ENCODE measurements around the gene TCEA2.

The TCEA2 gene

DNA sequence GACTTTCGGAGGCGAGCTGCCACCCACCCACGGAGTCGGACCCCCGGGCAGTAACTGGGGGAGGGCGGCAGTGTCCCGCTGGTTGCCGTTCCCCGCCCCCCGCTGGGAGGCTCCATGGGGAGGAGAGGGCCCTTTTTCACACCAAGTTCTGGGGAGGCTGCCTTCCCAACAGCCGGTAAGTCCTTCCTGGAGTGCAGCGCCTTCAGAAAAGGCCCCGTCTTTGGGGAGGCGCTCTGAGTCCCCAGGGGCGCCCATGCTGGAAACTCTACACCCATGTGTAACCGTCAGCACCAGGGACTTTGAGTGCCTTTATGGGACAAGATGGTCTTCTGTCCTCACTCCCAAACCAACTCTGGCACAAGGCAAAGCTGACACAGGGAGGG, 13.1 kb upstream of the TCEA2 start:
- no peak for DNase-seq

DNA sequence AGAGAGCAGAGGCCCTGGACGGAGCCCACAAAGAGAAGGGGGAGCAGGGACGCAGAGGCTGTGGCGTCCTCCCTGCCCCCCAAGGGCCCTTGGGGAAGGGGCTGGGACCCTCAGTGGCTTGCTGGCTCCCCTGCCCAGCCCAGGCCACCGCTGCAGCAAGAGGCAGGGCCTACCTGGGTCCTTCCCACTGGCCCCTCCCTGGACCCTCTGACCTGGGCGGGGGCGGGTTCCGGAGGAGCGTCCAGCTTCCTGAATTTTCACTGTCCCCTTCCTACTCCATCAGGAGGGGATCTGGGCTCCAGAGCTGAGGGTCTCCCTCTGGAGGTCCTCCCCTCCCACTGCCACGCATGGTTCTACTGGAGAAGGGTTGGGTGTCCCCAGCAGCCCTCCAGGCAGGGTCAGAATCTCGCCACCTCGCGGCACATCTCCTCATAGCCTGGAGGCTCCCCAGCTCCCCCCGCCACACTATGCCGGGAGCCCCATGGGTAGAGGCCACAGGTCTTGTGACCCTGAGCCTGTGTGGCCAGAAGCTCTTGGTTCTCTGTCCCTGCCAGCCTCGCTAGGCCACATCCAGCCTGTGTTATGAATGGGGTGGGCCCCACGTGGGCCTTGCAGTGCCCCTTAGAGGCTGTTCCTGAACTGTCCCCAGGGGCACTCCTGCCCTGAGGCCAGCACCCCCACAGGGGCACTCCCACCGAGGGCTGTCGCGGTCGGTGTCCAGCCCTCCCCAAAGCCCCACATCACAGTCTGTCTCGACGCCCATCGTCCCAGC, 12.6 kb upstream of the TCEA2 start:
- no peak for DNase-seq

DNA sequence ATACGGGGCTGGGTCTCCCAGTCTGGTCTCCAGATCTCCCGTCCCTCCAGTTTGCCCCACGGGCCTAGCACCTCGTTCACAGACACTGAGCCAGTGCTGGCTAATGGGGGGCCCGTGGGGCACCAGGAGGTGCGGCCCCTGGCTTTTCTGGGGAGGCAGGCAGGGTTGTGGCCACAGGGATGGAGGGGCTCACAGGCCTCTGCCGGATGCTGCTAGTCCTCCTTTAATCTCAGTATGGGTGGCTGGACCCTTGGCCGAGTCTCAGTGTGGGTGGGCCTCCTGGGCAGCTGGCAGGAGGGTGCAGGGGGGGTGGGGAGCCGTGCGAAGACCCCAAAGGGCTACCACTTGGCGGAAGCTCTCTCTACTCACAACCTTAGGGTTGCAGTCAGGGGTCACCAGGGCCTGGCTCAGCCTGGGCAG, 12.0 kb upstream of the TCEA2 start:
- no peak for DNase-seq

DNA sequence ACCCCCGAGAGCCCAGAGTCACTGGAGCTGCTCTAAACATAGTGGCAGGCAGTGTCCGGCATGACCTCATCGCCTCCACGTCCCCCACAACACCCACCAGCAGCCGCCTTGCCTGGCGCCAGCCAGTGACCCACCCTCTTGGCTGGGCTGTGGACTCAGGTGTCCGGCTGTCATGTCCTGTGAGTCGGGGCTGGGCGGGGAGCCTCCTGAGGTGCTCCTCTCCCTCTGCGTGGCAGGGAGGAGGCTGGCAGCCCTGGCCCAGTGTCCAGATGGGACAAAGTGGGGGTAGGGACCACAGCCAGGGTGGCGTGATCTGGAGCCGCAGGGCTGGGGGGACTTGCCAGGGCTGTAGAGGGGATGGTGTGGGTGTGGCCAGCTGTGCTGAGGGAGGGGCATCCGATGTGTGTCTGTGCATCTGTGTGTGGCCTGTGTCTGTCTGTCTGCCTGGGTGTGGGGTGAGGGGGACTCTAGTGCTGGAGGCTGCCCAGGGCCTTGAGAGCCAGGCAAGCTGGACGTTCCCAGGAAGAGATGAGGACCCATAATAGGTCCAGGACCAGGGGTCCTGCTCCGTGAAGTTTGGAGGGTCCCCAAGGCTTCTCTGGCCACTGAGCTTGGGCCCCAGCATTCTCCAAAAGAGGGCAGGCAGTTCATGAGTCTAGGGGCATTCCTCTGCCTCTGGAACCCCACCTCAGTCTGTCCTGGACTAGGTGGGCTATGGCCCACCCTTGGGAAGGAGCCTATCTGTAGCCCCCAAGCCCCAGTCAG, 11.3 kb upstream of the TCEA2 start:
- no peak for DNase-seq

DNA sequence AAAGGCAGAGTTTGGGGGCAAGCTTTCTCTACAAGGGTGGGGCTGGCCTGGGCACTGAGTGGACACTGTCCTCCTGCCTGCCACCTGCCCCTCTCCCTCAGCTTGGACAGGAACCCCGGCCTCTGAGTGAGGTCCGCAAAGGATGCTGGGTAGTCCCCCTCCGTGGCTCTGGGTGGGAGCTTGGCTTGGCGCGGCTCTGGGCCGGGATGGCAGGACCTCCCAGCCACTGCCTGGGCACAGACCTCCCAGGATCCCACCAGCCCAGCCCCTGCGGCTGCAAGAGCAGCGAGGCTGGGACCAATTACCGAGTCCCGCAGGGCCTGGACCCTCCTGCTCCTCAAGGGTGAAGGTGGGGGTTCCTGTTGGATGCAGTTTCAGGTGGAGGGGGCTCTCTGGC, 10.7 kb upstream of the TCEA2 start:
- DNase-seq: no peak

DNA sequence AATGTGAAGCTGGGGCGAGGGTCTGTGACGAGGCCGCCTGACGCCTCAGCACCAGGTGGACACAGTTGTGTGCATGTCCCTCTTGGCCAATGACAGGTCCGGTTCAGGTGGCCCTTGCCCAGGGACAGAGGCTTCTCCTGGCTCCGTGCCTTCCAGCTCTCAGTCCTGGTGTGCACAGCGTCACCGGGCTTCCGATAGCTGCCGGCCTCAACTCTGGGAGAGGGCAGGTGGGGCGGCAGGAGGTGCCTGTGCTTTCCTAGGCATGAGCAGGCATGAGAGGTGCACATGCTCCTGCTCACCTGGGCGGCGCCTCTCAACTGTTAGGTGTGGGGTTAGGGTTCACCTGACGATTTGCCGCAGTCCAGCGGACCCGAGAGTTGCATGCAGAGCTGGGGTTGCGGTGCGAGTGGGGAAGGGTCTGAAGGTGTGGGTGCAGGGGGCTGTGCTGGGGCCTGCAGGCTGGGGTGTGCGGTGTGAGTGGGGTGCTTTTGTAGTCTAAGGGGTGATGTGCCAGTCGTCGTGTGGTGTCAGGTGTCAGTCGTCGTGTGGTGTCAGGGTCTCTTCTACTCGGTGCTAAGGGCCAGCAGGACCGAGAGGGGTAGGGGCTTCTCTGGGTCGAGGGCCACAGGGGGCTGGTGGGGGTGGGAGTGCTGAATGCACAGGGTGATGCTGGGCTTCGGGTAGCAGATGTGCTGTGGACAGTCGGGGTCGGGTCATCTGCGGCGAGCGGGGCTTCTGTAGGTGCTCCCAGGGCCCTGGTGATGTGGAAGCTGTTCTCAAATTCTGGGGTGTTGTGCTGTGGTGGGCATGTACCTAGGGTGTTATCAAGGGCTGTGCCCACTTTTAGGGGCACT, 9.8 kb upstream of the TCEA2 start:
- no peak for DNase-seq

DNA sequence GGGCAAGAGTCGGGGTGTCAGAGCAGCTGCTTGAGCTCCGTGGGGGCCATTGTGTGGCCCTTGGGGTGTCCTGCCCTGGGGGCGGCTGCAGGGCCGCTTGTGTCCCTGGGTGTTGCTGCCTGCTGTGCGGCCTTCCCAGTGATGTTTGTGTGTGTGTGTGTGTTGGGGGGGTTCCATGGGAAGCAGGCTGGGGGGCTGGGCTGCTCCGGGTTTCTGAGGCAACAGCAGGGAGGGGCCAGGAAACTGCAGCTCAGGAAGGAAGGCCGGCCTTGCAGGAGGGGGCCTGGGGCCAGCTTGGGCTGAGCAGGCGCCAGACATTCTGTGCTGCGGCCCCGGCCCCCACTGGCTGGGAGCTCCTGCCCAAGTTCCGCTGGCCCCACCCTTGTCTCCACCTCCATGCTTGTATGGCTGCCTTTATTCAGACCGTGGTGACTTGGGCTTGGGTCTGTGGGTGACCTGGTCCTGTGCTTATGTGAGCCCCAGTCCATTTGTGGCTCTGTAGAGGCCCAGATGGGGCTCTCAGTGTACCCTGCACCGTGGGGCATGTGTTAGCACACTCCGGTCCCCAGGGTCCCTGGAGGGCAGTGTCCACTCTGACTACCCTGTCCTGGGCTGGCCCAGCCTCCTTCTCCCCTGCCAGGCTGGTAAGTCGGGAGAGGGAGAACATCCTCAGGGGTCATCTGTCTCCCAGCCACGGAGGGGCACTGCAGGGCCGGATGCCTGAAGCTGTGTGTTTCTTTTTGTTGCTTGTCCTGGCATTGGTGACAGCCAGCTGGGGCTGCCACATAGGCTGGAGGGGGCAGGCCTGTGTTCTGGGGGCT, 8.9 kb upstream of the TCEA2 start:
- peak; percentile 67 for DNase-seq

DNA sequence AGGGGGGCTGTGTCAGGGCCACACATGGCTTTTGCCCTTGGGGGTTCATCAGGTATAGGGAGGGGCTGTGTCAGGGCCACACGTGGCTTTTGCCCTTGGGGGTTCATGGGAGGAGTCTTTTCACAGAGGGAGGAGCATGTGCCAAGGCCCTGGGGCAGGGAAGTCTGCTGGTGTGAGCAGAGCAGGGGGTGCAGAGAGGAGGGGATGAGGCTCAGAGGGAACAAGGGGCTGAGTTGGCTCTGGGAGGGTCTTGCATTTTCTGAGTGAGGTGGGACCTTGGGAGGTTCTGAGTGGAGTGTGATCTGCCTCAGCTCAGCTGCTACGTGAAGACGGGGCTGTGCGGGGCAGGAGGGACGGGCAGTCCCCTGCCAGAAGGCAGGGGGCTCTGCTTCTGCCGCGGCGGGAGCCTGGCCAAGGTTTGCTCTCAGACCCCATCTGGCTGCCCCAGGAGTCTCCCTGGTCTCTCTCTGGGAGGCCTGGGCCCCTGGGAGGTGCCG, 7.6 kb upstream of the TCEA2 start:
- DNase-seq: no peak

DNA sequence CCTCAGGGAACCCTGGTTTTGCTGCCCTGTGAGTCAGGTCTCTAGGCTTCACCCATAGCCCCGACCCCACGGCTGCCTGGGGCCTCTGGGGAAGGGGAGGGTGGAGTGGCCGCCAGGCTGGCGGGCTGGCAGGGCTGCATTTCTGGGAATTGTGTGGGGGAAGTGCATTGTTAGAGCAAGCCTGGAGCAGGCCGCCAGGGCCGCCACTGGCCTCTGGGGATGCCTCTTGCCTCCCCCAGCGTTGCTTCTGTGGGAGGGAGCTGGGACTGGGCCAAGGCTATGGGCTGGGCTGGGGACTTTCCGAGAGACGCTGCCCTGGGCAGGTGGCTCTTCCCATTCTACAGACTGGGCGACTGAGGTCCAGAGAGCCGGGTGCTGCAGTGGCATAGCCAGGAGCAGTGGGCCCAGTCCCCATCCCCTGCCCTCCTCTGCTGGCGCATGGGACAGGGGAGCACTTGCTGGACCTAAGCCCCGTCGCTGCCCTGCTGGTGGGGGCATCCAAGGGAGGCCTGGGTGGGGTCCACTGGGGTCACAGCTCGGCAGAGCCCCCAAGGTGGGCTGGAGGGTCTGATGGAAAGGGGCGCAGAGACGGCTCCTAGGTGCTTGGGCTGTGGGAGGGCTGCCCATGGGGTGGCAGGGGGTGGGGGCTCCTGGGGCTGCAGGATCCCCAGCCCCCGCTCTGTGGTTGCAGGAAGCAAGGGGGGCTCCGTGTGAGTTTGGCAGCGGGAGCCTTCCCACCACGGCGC, 6.9 kb upstream of the TCEA2 start:
- DNase-seq: no peak

DNA sequence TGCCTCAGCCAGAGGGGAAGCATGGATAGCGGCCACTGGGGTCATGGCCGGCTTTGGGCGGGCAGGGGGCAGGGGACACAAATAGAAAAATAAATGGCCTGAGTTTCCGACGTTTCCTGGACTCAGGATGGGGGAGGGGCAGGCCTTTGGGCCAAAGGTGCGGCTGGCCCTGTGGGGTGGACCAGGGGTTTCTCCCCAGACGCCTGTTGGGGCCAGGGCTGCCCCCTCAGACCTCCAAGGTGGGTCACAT, 6.4 kb upstream of the TCEA2 start:
- no peak for DNase-seq

DNA sequence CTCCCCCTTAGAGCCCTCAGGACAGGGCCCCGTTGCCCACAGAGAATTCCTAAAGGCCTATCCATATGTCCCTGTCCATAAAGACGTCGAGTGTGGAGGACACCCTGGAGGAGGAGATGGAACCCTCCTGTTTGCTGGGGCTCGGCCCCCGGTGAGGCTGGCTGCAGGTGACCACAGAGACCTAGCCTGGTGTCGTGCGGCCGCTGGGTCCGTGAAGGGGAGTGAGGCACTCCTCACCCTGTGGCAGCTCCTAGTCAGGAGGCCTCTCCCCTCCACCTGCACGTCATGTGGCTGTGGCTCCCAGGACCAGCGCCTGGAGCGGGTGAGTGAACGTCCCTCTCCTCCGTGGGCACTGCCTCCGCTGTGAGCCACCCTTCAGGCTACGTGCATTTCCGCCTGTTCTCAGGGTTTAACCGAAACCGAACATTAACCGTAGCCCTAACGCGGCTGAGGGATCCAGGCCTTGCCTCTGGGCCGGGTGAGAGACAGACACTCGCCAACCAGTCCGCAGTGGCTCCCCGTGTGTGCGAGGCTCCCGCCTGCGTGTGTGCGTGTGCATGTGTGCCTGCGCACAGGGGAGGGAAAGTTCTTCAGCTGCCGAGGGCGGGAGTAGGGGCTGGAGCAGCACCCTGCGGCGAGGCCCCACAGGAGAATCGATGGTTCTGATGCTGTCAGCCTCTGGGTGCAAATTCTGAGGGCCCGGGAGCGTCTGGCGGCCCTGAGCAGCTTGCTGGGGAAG, 5.9 kb upstream of the TCEA2 start:
- no peak for DNase-seq

DNA sequence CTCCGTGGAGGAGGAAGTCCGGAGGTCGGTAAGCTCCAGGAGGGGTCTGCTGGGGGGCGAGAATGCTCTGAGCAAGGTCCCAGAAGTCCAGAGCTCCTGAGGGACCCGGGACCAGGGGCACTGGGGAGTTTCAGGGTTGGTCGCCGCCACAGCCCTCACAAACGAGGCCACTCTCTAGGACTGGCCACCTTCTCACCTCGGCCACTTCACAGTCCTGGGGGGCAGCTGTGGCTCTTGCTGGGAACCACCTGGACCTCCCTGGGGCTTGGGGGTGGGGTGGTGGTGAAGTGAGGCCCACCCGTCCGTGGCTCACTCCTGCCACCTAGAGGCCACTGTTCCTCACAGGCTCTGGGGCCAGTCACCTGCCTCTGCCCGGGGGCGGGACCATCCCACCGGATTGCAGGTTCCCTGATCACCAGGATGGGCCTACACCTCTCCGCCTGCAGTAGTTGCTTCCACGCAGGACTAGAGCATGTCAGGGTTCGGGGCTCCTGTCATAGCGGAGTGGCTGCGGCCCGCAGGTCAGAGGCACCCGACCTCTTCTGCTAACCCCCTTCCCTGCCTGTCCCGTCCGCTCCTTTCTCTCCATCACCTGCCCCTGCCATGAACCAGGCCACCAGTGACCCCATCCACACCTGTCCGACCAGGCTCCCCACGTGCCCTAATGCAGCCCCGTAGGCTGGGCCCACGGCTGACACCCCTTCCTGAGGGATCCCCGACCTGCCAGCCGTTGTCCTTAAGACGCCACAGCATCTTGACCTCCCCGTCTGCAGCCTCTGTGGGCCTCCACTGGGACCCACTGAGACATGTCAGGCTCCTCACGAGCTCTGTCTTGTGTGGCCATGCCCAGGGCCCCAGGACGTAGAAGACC, 5.1 kb upstream of the TCEA2 start:
- peak; percentile 34 for DNase-seq

DNA sequence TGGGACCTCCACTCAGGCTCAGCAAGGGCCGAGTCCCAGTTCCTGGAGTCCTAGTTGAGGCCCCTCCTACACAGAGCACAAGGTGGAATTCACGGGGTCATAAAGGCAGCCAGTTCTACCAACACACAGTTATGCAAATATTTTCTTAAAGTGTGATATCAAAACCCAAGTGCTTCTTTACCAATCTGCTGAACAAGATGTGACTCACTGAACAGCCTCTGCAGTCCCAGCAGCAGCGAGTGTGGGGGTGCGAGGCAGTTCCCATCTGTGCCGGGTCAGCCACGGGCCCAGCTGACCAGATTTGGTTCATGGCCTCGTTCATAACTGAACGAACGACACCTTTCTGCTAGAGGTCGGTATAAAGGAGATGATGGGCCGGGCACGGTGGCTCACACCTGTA, 4.5 kb upstream of the TCEA2 start:
- no peak for DNase-seq

DNA sequence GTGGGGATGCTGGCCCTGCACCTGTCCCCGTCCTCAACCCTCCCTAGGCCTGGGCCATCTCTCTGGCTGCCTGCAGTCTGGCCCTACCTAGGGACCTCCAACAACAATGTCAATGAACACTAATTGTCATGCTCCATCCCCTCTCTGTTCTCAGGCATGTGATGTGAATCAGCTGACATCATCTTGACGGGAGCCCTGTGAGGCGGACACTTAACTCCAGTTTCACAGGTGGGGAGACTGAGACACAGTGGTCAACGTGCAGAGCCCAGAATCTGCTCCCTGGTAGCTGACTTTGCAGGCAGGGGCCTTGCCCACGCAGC, 762 bp upstream of the TCEA2 start:
- DNase-seq: no peak

DNA sequence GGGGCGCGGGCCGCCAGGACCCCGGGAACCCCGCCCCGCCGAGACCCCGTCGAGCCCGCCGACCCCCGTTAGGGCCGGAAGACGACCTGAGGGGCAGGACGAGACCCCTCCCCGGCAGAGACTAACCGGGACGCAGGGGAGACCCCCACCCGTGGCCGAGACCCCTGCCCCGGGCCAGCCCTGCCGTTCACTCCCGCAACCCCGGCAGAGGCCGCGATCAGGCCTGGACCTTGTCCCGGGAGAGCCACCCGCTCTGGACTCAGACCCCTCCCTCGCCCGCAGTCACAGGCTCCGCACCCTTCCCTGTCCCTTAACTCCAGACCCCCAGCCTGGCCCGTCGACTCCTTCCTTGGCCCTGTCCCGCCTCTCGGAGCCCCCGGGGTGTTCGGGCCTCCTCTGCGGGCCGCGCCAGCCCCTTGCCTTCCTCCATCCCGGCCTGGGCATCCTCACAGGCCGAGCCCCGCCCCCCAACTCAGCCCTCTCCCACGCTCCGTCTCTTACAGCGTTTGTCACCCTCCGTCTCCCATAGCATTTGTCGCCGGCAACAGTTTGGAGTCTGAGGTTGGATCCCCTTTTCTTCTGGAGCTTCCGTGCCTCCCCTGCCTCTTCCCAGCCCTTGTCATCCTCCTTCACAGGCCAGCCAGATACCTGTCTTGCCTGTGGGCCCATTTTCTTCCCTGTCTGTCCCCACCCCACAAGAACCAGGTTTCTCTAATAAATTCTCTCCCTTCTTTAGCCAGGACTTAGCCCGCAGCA, 569 bp downstream of the TCEA2 start:
- DNase-seq: no peak

DNA sequence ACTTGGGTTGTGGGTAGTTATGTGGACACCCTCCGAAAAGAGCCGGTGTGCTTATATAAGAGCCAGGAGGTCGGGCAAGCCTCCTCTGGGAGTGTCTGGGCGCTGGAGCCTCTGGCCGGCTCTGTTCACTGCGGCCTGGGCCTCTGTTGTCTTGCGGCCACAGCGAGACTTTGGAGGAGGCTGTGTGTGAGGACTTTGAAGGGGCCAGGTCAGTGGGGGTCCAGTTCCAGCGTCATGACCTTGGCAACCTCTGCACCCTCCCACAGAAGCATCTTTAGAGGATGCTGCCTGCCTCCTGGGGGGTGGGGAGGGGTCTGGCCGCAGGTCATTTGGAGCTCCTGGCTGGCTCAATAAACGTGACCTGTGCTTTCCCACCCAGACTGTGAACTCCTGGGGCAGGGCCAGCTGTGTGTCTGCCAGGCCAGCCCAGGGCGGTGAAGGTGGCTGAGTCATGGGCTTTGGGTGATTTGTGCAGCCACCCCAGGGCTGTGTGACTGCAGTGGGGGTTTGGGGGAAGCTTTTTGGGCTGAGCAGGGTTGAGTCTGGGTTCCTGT, 1.2 kb downstream of the TCEA2 start:
- DNase-seq: no peak

DNA sequence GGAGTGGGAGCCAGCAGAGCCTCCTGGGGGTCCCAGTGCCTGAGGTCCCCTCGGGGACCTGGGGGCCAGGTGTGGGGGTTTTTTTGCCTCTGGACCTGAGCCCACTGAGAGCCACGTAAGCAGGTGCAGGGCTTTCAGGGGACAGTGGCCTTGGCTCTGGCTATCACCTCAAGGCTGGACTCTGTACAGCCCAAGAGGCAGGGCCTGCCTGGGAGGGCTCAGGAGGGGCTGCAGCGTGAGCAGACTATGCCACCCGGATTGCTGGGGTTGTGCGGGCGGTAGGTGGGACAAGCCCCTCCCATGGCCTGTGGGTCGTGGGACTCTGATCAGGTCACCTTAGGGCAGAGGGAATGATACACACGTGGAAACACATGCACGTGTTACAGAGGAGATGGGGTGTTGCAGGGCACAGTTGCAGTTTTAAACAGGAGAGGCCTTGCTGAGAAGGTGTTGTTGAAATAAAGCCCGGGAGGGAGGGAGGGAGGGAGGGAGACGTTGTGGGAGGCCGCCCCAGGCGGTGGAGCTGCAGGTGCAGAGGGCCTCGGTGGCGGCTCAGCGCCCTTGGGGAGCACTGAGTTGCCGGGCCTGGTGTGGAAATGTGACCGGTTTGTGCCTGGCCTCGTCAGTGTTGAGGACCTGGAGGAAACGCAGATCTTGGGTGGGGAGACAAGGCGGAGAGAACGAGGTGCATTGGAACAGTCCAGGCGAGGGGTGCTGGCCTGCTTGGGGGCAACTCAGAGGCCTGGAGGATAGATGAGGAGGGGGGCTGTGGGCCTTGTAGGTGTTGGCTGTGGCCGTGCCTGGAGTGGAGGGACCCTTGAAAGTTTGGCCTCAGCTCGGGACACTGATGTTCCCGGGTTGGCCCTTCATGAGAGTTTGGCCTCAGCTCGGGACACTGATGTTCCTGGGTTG, 2.3 kb downstream of the TCEA2 start:
- DNase-seq: no peak

DNA sequence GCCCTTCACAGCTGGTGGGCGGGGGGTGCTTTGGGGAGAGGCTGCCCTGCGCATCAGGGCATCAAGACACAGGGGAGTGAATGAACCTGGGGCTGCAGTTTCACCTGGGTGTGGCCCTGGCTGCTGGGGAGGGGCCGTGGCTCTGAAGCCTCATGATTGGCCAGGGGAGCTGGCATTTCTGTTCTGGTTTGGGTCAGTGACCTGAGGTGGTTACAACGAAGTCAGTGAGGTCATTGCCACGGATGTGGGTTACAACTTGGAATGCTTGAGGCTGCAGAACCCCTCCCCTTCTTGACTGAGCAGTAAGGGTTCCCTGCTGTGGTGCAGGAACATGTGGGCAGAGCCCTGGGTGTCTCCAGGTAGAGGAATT, 3.0 kb downstream of the TCEA2 start:
- DNase-seq: no peak

Measured in SHP77 treated with DMSO at 0.1 percent for 48 hours (cell line).